ENCODE data around the gene RBP3.

The RBP3 gene

DNA sequence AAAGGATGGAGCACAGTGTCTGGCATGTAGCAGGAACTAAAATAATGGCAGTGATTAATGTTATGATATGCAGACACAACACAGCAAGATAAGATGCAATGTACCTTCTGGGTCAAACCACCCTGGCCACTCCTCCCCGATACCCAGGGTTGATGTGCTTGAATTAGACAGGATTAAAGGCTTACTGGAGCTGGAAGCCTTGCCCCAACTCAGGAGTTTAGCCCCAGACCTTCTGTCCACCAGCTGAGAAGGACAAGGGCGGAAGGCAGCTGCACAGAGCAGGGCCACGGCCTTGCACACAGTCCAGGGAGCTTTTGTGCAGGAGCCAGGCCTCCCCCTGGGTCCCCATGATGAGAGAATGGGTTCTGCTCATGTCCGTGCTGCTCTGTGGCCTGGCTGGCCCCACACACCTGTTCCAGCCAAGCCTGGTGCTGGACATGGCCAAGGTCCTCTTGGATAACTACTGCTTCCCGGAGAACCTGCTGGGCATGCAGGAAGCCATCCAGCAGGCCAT lies at the start of gene RBP3:
RBP3 (plus strand) TSS at position 226 of the 514 bp plus-strand sequence; CDS start at position 348, 122 bp downstream.
- no peak for DNase-seq
- no peaks in the 10 kb centered on the region for H3K4me1 Mint-ChIP-seq (ENCODE audit: low read depth)
- no peaks in the 10 kb centered on the region for H3K9me3 Mint-ChIP-seq
- no peaks in the 10 kb centered on the region for H3K36me3 Mint-ChIP-seq (ENCODE audit: low read depth)
- no peaks in the 10 kb centered on the region for H3K27me3 Mint-ChIP-seq
- no peak within 1 kb of the TSS for H3K27ac Mint-ChIP-seq
- H3K4me3 Mint-ChIP-seq: no peak within 1 kb of the TSS

- no peaks in the 10 kb centered on the region for H3K36me3 Mint-ChIP-seq (ENCODE audit: low read depth)
- H3K27ac Mint-ChIP-seq: no peak overlapping the region
- DNase-seq: no peak
- H3K9me3 Mint-ChIP-seq: no peaks in the 10 kb centered on the region
- peaks cover 25% of the 10 kb centered on the region for H3K27me3 Mint-ChIP-seq
- peaks cover 14% of the 10 kb centered on the region for H3K4me1 Mint-ChIP-seq (ENCODE audit: low read depth)
- H3K4me3 Mint-ChIP-seq: no peak overlapping the region
These were observed 49.4 kb upstream of the RBP3 start for GRCh38 chr10:47298715-47299114.

- H3K27ac Mint-ChIP-seq: peak within 1 kb of the TSS; percentile 11
- H3K4me3 Mint-ChIP-seq: peak within 1 kb of the TSS; percentile 67
- peaks cover 14% of the 10 kb centered on the region for H3K4me1 Mint-ChIP-seq (ENCODE audit: low read depth)
- H3K9me3 Mint-ChIP-seq: no peaks in the 10 kb centered on the region
- DNase-seq: peak; percentile 57
- H3K36me3 Mint-ChIP-seq (ENCODE audit: low read depth): no peaks in the 10 kb centered on the region
- peaks cover 25% of the 10 kb centered on the region for H3K27me3 Mint-ChIP-seq
These were observed 48.3 kb upstream of the RBP3 start, which contains the start of gene GDF10 for GRCh38 chr10:47299611-47300428. Gene GDF10 (plus strand): TSS chr10:47300197. CDS start chr10:47300652, 455 bp downstream.

DNA sequence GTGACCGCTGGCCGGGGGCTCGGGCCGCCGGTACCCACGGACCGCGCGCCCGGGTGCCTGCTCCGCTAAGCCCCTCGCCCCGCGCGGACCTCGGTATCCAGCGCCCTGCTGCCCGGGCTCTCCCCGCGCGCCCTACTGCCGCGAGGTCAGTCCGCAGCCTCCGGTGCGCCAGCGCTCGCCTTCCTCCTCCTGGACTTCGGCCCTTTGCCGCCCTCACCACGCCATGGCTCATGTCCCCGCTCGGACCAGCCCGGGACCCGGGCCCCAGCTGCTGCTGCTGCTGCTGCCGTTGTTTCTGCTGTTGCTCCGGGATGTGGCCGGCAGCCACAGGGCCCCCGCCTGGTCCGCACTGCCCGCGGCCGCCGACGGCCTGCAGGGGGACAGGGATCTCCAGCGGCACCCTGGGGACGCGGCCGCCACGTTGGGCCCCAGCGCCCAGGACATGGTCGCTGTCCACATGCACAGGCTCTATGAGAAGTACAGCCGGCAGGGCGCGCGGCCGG lies 47.7 kb upstream of the RBP3 start:
- Mint-ChIP-seq H3K27ac (no peak overlapping the region), H3K4me3 (peak overlapping the region; percentile 67), H3K36me3 (ENCODE audit: low read depth) (no peaks in the 10 kb centered on the region), H3K4me1 (ENCODE audit: low read depth) (peaks cover 14% of the 10 kb centered on the region), H3K27me3 (peaks cover 25% of the 10 kb centered on the region), H3K9me3 (no peaks in the 10 kb centered on the region)
- DNase-seq: no peak

- DNase-seq: peak; percentile 18
- H3K9me3 Mint-ChIP-seq: no peaks in the 10 kb centered on the region
- no peaks in the 10 kb centered on the region for H3K36me3 Mint-ChIP-seq (ENCODE audit: low read depth)
- H3K4me3 Mint-ChIP-seq: no peak overlapping the region
- peaks cover 25% of the 10 kb centered on the region for H3K27me3 Mint-ChIP-seq
- no peak overlapping the region for H3K27ac Mint-ChIP-seq
- peaks cover 17% of the 10 kb centered on the region for H3K4me1 Mint-ChIP-seq (ENCODE audit: low read depth)
These were observed 46.3 kb upstream of the RBP3 start for GRCh38 chr10:47301833-47302232.

DNA sequence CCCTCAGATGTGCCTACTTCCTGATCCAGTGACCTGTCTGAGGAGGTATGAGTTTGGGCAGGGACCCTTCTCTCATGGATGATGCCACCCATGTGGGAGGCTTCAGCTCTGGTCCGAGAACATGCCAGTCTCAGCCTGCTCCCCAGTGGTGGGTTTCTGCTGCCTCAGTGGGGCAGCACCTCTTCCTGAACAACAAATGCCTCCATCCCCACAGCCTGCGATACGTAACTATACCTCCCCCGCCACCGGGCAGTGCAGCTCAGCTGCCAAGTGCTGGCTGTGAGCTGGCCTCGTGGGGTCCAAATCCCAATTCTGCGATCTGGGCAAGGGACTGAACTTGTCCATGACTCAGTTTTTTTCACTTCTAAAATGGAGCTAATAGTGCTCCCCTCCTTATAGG lies 45.1 kb upstream of the RBP3 start:
- Mint-ChIP-seq H3K27me3 (peaks cover 22% of the 10 kb centered on the region), H3K4me3 (no peak overlapping the region), H3K27ac (no peak overlapping the region)

GRCh38 chr10:47303866-47304265 lies 44.3 kb upstream of the RBP3 start:
- DNase-seq: peak; percentile 22
- H3K4me3 Mint-ChIP-seq: no peak overlapping the region
- H3K36me3 Mint-ChIP-seq (ENCODE audit: low read depth): no peaks in the 10 kb centered on the region
- H3K9me3 Mint-ChIP-seq: no peaks in the 10 kb centered on the region
- H3K4me1 Mint-ChIP-seq (ENCODE audit: low read depth): peaks cover 26% of the 10 kb centered on the region
- peaks cover 20% of the 10 kb centered on the region for H3K27me3 Mint-ChIP-seq
- H3K27ac Mint-ChIP-seq: no peak overlapping the region

More for the DNA sequence above, 45.1 kb upstream of the RBP3 start:
- peaks cover 26% of the 10 kb centered on the region for H3K4me1 Mint-ChIP-seq (ENCODE audit: low read depth)
- no peaks in the 10 kb centered on the region for H3K9me3 Mint-ChIP-seq
- H3K36me3 Mint-ChIP-seq (ENCODE audit: low read depth): no peaks in the 10 kb centered on the region
- DNase-seq: peak; percentile 29

DNA sequence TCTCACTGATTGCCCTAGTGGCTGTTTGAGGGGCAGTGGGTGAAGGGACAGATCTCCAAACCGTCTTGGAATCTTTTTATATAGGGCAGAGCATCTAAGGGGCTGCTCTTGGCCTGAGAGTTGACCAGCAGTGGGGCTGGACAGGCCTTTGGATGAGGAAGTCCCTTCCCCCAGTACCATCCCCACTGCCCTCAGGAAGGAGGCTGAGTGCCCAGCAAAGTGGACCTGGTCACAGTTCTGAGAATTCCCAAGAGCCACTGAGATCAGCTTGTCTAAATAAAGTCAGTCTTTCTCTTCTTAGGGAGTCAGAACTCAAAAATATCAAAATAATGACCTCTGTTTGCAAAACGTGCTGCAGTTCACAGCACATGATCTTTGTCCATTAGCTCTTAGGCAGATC lies 42.6 kb upstream of the RBP3 start:
- Mint-ChIP-seq H3K4me3 (no peak overlapping the region), H3K9me3 (no peaks in the 10 kb centered on the region), H3K36me3 (ENCODE audit: low read depth) (no peaks in the 10 kb centered on the region), H3K4me1 (ENCODE audit: low read depth) (peaks cover 24% of the 10 kb centered on the region), H3K27me3 (peaks cover 13% of the 10 kb centered on the region), H3K27ac (no peak overlapping the region)
- no peak for DNase-seq

DNA sequence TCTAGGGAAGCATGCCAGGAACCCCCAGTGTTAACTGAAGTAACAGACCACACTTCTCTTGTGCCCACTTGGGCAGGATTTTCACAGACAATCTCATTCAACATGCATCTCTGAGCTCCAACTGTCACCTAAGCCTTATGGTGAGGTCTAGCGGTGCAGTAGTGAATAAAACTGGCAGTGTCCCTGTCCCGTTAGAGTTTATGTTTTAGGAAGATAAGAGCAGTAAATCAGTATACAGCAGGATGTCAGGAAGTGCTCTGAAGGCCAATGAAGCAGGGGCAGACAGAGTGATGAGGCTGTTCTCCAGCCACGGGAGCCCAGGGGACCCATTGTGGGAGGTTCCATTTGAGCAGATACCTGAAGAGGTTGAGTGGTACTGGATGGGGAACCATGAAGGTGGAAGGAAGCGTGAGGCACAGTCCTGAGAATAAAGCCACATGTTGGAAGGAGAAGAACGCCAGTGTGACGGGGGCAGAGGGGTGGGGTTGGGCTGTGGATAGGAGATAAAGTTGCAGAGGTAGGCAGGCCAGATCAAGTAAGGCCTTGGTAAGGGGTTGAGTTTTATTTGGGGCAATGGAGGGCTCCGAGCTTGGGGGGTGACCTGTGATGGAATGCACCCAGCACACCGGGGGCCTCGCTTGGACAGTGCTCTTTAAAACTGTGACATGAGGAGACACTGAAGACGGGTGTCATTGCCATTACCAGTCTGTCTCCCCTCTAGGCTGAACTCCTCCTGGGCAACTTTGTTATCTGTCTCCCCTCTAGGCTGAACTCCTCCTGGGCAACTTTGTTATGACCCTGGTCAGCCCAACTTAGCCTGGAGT lies 41.6 kb upstream of the RBP3 start:
- DNase-seq: no peak
- no peaks in the 10 kb centered on the region for H3K9me3 Mint-ChIP-seq
- peaks cover 7% of the 10 kb centered on the region for H3K27me3 Mint-ChIP-seq
- peaks cover 30% of the 10 kb centered on the region for H3K4me1 Mint-ChIP-seq (ENCODE audit: low read depth)
- no peaks in the 10 kb centered on the region for H3K36me3 Mint-ChIP-seq (ENCODE audit: low read depth)
- H3K4me3 Mint-ChIP-seq: no peak overlapping the region
- no peak overlapping the region for H3K27ac Mint-ChIP-seq

DNA sequence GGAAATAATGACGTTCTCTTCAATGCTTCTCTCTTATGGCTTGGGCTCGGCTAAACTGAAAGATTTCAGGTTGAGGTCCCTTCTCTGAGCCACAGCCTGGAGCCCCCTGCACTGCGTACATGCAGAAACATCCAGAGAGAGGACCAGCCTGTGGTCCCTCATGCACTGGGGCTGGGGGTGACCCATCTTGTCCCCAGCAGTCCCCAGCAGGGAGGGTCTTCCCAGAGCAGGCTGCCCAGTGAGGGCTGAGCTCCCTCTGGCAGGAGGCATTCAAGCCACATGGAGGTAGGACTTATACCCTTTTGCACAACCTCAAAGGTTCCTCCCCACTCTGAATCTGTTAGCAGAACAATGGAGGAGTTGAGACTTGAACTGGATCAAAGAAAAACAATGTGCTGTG lies 40.8 kb upstream of the RBP3 start:
- H3K36me3 Mint-ChIP-seq (ENCODE audit: low read depth): no peaks in the 10 kb centered on the region
- H3K4me3 Mint-ChIP-seq: no peak overlapping the region
- DNase-seq: no peak
- peaks cover under 1% of the 10 kb centered on the region for H3K27me3 Mint-ChIP-seq
- H3K9me3 Mint-ChIP-seq: no peaks in the 10 kb centered on the region
- peaks cover 33% of the 10 kb centered on the region for H3K4me1 Mint-ChIP-seq (ENCODE audit: low read depth)
- H3K27ac Mint-ChIP-seq: no peak overlapping the region

GRCh38 chr10:47308775-47309174 lies 39.4 kb upstream of the RBP3 start:
- Mint-ChIP-seq H3K27me3 (no peaks in the 10 kb centered on the region), H3K27ac (no peak overlapping the region), H3K4me1 (ENCODE audit: low read depth) (peaks cover 32% of the 10 kb centered on the region), H3K4me3 (no peak overlapping the region), H3K9me3 (no peaks in the 10 kb centered on the region), H3K36me3 (ENCODE audit: low read depth) (no peaks in the 10 kb centered on the region)
- DNase-seq: no peak

- H3K4me1 Mint-ChIP-seq (ENCODE audit: low read depth): peaks cover 32% of the 10 kb centered on the region
- H3K4me3 Mint-ChIP-seq: no peak overlapping the region
- no peaks in the 10 kb centered on the region for H3K36me3 Mint-ChIP-seq (ENCODE audit: low read depth)
- no peak for DNase-seq
- H3K27ac Mint-ChIP-seq: no peak overlapping the region
- no peaks in the 10 kb centered on the region for H3K9me3 Mint-ChIP-seq
- no peaks in the 10 kb centered on the region for H3K27me3 Mint-ChIP-seq
These were observed 38.6 kb upstream of the RBP3 start for GRCh38 chr10:47309408-47310089.

DNA sequence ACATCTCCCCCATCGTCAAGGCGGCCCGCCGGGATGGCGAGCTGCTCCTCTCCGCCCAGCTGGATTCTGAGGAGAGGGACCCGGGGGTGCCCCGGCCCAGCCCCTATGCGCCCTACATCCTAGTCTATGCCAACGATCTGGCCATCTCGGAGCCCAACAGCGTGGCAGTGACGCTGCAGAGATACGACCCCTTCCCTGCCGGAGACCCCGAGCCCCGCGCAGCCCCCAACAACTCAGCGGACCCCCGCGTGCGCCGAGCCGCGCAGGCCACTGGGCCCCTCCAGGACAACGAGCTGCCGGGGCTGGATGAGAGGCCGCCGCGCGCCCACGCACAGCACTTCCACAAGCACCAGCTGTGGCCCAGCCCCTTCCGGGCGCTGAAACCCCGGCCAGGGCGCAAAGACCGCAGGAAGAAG lies 38.1 kb upstream of the RBP3 start:
- no peak for DNase-seq
- Mint-ChIP-seq H3K4me3 (no peak overlapping the region), H3K36me3 (ENCODE audit: low read depth) (no peaks in the 10 kb centered on the region), H3K9me3 (no peaks in the 10 kb centered on the region), H3K4me1 (ENCODE audit: low read depth) (peaks cover 32% of the 10 kb centered on the region), H3K27me3 (no peaks in the 10 kb centered on the region), H3K27ac (no peak overlapping the region)
